H1 (cell line): ENCODE data around the gene LNPK. TPM values are rescaled to one million over a fixed set of nuclear protein-coding genes. Genes with fewer than 3 reads are reported as not detected.

ENCODE experiments used
- CTCF ChIA-PET: fragments of 300-600 bp; sonication (Branson Sonifier 250); formaldehyde crosslinking; loops from one replicate; lab custom pipeline; 2021; ENCODE audit not compliant: partially characterized antibody; lab: Charles Lee
- POLR2A ChIA-PET: fragments of 300-600 bp; sonication (Branson Sonifier 250); formaldehyde crosslinking; loops from one replicate; lab custom pipeline; 2021; ENCODE audit warnings: inconsistent platforms; ENCODE audit not compliant: partially characterized antibody; lab: Charles Lee
- DNase-seq, 2 experiments: peaks; one replicate each; pipeline versions ENCODE4 v3.0.0 to v3.0.0-alpha.2; 2010 to 2022; ENCODE audit warnings: low spot score in 2 of 2, low read depth in 1 of 2, mixed read lengths in 1 of 2
- FAIRE-seq: peaks from 2 replicates; lab custom pipeline; 2011; peaks lifted over from hg19 to GRCh38; lab: Jason Lieb, UNC
- H2AFZ ChIP-seq: 2 replicates; pipeline ENCODE4 v1.8.1; 2012; ENCODE audit warnings: low read length, inconsistent platforms
- H2AK5ac ChIP-seq: 2 replicates; pipeline ENCODE4 v1.6.1; 2013; ENCODE audit warnings: low read depth, low read length
- H2BK120ac ChIP-seq: replicated peaks from 2 replicates; pipeline ENCODE3; 2013; ENCODE audit warnings: low read depth, low read length, inconsistent platforms
- H2BK12ac ChIP-seq: 2 replicates; pipeline ENCODE4 v1.6.1; 2013; ENCODE audit warnings: low read depth, low read length
- H2BK15ac ChIP-seq: 2 replicates; pipeline ENCODE4 v1.6.1; 2013; ENCODE audit warnings: low read length
- H2BK20ac ChIP-seq: 2 replicates; pipeline ENCODE4 v1.6.1; 2013; ENCODE audit warnings: low read length
- H2BK5ac ChIP-seq: 2 replicates; pipeline ENCODE4 v1.6.1; 2013; ENCODE audit warnings: low read depth, low read length
- H3K14ac ChIP-seq: 2 replicates; pipeline ENCODE4 v1.6.1; 2013; ENCODE audit warnings: inconsistent platforms; ENCODE audit not compliant: insufficient read length
- H3K18ac ChIP-seq: 2 replicates; pipeline ENCODE4 v1.6.1; 2013; ENCODE audit warnings: low read length; ENCODE audit errors: extremely low read depth
- H3K23ac ChIP-seq: 2 replicates; pipeline ENCODE4 v1.6.1; 2013; ENCODE audit warnings: inconsistent platforms; ENCODE audit not compliant: insufficient read length
- H3K23me2 ChIP-seq: 2 replicates; pipeline ENCODE4 v1.6.1; 2013; ENCODE audit warnings: low read depth, low read length
- H3K27ac ChIP-seq: 2 replicates; pipeline ENCODE4 v1.6.1; 2011; ENCODE audit warnings: low read depth, low read length, inconsistent platforms
- H3K27me3 ChIP-seq, 4 experiments: replicated peaks in 1 of 4; 1 replicate in 1 of 4; 2 replicates in 3 of 4; pipeline versions ENCODE4 v1.6.1 to v1.8.1; 2011 to 2013; ENCODE audit warnings: low read length in 3 of 4, mild to moderate bottlenecking in 3 of 4, inconsistent platforms in 2 of 4, mixed read lengths in 2 of 4, moderate library complexity in 1 of 4; ENCODE audit not compliant: control insufficient read depth in 3 of 4, insufficient read depth in 3 of 4; ENCODE audit errors: extremely low read depth in 1 of 4
- H3K36me3 ChIP-seq, 4 experiments: 2 replicates each; pipeline versions ENCODE4 v1.6.1 to v1.8.1; 2011 to 2013; ENCODE audit warnings: mild to moderate bottlenecking in 4 of 4, low read length in 3 of 4, moderate library complexity in 2 of 4, control low read depth in 1 of 4, inconsistent platforms in 1 of 4; ENCODE audit not compliant: insufficient read depth in 4 of 4, control insufficient read depth in 2 of 4
- H3K4ac ChIP-seq: replicated peaks from 2 replicates; pipeline ENCODE3; 2013; ENCODE audit warnings: low read length, low read depth, mixed read lengths, inconsistent platforms; ENCODE audit not compliant: insufficient read length
- H3K4me1 ChIP-seq, 4 experiments: replicated peaks in 1 of 4; 1 replicate in 1 of 4; 2 replicates in 3 of 4; pipeline versions ENCODE4 v1.6.1 to v1.8.1; 2011 to 2013; ENCODE audit warnings: low read length in 3 of 4, inconsistent platforms in 2 of 4, mixed read lengths in 1 of 4; ENCODE audit not compliant: insufficient read depth in 4 of 4, control insufficient read depth in 3 of 4
- H3K4me2 ChIP-seq, 2 experiments: 2 replicates each; pipeline versions ENCODE4 v1.6.1 to v1.8.1; 2011 to 2013; ENCODE audit warnings: low read depth in 2 of 2, low read length in 2 of 2, control low read depth in 1 of 2, inconsistent platforms in 1 of 2, mild to moderate bottlenecking in 1 of 2; ENCODE audit not compliant: insufficient read depth in 1 of 2
- H3K4me3 ChIP-seq, 4 experiments: fragments of 200-600, 300-600 bp in 1 of 4; sonication (generic), shearing (Covaris generic), sonication (Bioruptor Twin) in 1 of 4; 2 replicates each; pipeline versions ENCODE4 v1.5.1 to v1.8.1; 2011 to 2016; ENCODE audit warnings: low read length in 4 of 4, low read depth in 3 of 4, control low read depth in 2 of 4, inconsistent platforms in 2 of 4, mild to moderate bottlenecking in 2 of 4, mixed read lengths in 1 of 4, moderate library complexity in 1 of 4; ENCODE audit not compliant: insufficient read depth in 2 of 4; ENCODE audit errors: extremely low read depth in 1 of 4
- H3K56ac ChIP-seq: replicated peaks from 2 replicates; pipeline ENCODE3; 2013; ENCODE audit warnings: low read depth, mild to moderate bottlenecking, mixed read lengths, low read length, inconsistent platforms; ENCODE audit not compliant: insufficient read length
- H3K79me1 ChIP-seq: 2 replicates; pipeline ENCODE4 v1.6.1; 2013; ENCODE audit warnings: low read depth, low read length, control low read depth
- H3K79me2 ChIP-seq, 2 experiments: 2 replicates each; pipeline versions ENCODE4 v1.6.1 to v1.8.1; 2012 to 2013; ENCODE audit warnings: low read length in 2 of 2, mild to moderate bottlenecking in 2 of 2, inconsistent platforms in 1 of 2; ENCODE audit not compliant: insufficient read depth in 2 of 2, control insufficient read depth in 1 of 2
- H3K9ac ChIP-seq, 4 experiments: replicated peaks in 1 of 4; 1 replicate in 1 of 4; 2 replicates in 3 of 4; pipeline versions ENCODE4 v1.6.1 to v1.8.1; 2011 to 2013; ENCODE audit warnings: low read depth in 3 of 4, low read length in 3 of 4, control low read depth in 2 of 4, mild to moderate bottlenecking in 2 of 4, moderate library complexity in 2 of 4, inconsistent platforms in 1 of 4; ENCODE audit errors: extremely low read depth in 1 of 4
- H3K9me3 ChIP-seq, 2 experiments: 2 replicates each; pipeline versions ENCODE4 v1.6.1 to v1.8.1; 2012 to 2013; ENCODE audit warnings: mild to moderate bottlenecking in 2 of 2, moderate library complexity in 2 of 2, control low read depth in 1 of 2, inconsistent platforms in 1 of 2, low read depth in 1 of 2, low read length in 1 of 2, mixed read lengths in 1 of 2; ENCODE audit not compliant: insufficient read depth in 2 of 2
- H4K20me1 ChIP-seq, 2 experiments: replicated peaks in 1 of 2; 2 replicates each; pipeline versions ENCODE3 to v1.8.1; 2011 to 2013; ENCODE audit warnings: inconsistent platforms in 2 of 2, low read length in 2 of 2, mild to moderate bottlenecking in 1 of 2; ENCODE audit not compliant: insufficient read depth in 2 of 2, control insufficient read depth in 1 of 2
- H4K5ac ChIP-seq: 2 replicates; pipeline ENCODE4 v1.6.1; 2013; ENCODE audit warnings: low read length, low read depth, mixed read lengths, inconsistent platforms; ENCODE audit not compliant: insufficient read length
- H4K8ac ChIP-seq: 2 replicates; pipeline ENCODE4 v1.8.0; 2013; ENCODE audit warnings: mild to moderate bottlenecking, moderate library complexity, low read length, inconsistent platforms; ENCODE audit not compliant: insufficient read depth; ENCODE audit errors: extremely low read depth
- H4K91ac ChIP-seq: replicated peaks from 2 replicates; pipeline ENCODE3; 2013; ENCODE audit warnings: low read length, mixed read lengths, inconsistent platforms; ENCODE audit not compliant: insufficient read length
- BCL11A ChIP-seq, 2 experiments: IDR thresholded peaks; one replicate each; pipeline ENCODE4 v1.6.1; 2011; ENCODE audit warnings: low read depth in 2 of 2, low read length in 2 of 2, mild to moderate bottlenecking in 2 of 2
- CEBPB ChIP-seq: IDR thresholded peaks from 2 replicates; pipeline ENCODE4 v1.6.1; 2012; ENCODE audit warnings: low read depth, low read length
- CTBP2 ChIP-seq: IDR thresholded peaks from 2 replicates; pipeline ENCODE4 v1.7.0; 2011; ENCODE audit warnings: borderline replicate concordance, mild to moderate bottlenecking, moderate library complexity, mixed read lengths, low read length; ENCODE audit not compliant: insufficient read depth, insufficient read length
- EP300 ChIP-seq, 2 experiments: IDR thresholded peaks; 1 replicate in 1 of 2; 2 replicates in 1 of 2; pipeline ENCODE4 v1.6.1; 2011 to 2012; ENCODE audit warnings: low read depth in 2 of 2, low read length in 2 of 2, mild to moderate bottlenecking in 2 of 2, borderline replicate concordance in 1 of 2, inconsistent platforms in 1 of 2, moderate library complexity in 1 of 2
- FOSL1 ChIP-seq: IDR thresholded peaks from 2 replicates; pipeline ENCODE4 v1.6.1; 2011; ENCODE audit warnings: mild to moderate bottlenecking, low read depth, low read length, moderate library complexity; ENCODE audit not compliant: insufficient read depth
- JUND ChIP-seq: IDR thresholded peaks from 2 replicates; pipeline ENCODE4 v1.6.1; 2011; ENCODE audit warnings: mild to moderate bottlenecking, improper control_type of control experiment, low read length
- KDM4A ChIP-seq: IDR thresholded peaks from one replicate; pipeline ENCODE4 v1.7.1; 2012; ENCODE audit warnings: low read depth, mild to moderate bottlenecking, moderate library complexity, low read length, inconsistent platforms; ENCODE audit not compliant: severe bottlenecking
- NRF1 ChIP-seq: IDR thresholded peaks from 2 replicates; pipeline ENCODE4 v1.6.1; 2011; ENCODE audit warnings: mild to moderate bottlenecking, low read depth, low read length, improper control_type of control experiment
- PHF8 ChIP-seq: fragments of 200-600 bp; sonication (generic); conservative IDR thresholded peaks from 2 replicates; pipeline ENCODE4 v1.7.1; 2012; ENCODE audit warnings: low read depth, mild to moderate bottlenecking, inconsistent platforms, low read length, moderate library complexity
- SUZ12 ChIP-seq: fragments of 200-600 bp; sonication (generic); IDR thresholded peaks from 2 replicates; pipeline ENCODE4 v1.6.1; 2012; ENCODE audit warnings: mild to moderate bottlenecking, inconsistent platforms, low read length, moderate library complexity, mixed read lengths
- TBP ChIP-seq: IDR thresholded peaks from 2 replicates; pipeline ENCODE4 v1.6.1; 2011; ENCODE audit warnings: low read depth, low read length, improper control_type of control experiment
- ZNF274 ChIP-seq: IDR thresholded peaks from 2 replicates; pipeline ENCODE4 v1.7.0; 2012; ENCODE audit warnings: low read length, borderline replicate concordance; ENCODE audit errors: extremely low read depth
- WGBS, 2 experiments: shearing (Covaris generic) in 1 of 2; methylation state at CpG; one replicate each; pipeline versions ENCODE4 v1.1.6 to v1.1.7; 2013 to 2015; ENCODE audit warnings: low lambda C conversion rate in 2 of 2, mixed read lengths in 2 of 2, inconsistent platforms in 1 of 2, low coverage in 1 of 2, missing lambda C conversion rate in 1 of 2; ENCODE audit not compliant: insufficient replicate concordance in 2 of 2, insufficient coverage in 1 of 2, insufficient read length in 1 of 2; ENCODE audit errors: extremely low coverage in 1 of 2, missing lambda C conversion rate in 1 of 2; 5-methylcytosine and 5-hydroxymethylcytosine counted together
- polyA plus RNA-seq, 7 experiments: library from polyadenylated mRNA; depleted of rRNA in 3 of 7; stranded (reverse) in 5 of 7; unstranded in 2 of 7; fragments of >200 nt in 5 of 7; fragments of 200-250 nt in 2 of 7; gene quantifications; 1 replicate in 5 of 7; 2 replicates in 1 of 7; 4 replicates in 1 of 7; pipeline versions ENCODE4 v1.2.1 to v1.2.3, GENCODE V29; 2011 to 2013; ENCODE audit warnings: missing spikeins in 2 of 7, mixed read lengths in 2 of 7
- total RNA-seq: library from RNA; stranded (reverse); fragmentation: NEBNext Ultra II Directional; extraction: Animal tissue kit (Norgen Biotek cat#: 25700); gene quantifications from 2 replicates; pipeline ENCODE4 v1.2.1, GENCODE V29; 2021
- TF ChIP-seq, protein P1 (sequence below): IDR thresholded peaks from 2 replicates; pipeline ENCODE4 v1.6.1; 2011; ENCODE audit warnings: low read length, improper control_type of control experiment

The LNPK gene
- total and polyA plus RNA-seq, 2 of the 8 experiments (the other 6 are each of a cell fraction or from before 2014, with no cell fraction given), result 3.1 to 10.3 TPM

DNA sequence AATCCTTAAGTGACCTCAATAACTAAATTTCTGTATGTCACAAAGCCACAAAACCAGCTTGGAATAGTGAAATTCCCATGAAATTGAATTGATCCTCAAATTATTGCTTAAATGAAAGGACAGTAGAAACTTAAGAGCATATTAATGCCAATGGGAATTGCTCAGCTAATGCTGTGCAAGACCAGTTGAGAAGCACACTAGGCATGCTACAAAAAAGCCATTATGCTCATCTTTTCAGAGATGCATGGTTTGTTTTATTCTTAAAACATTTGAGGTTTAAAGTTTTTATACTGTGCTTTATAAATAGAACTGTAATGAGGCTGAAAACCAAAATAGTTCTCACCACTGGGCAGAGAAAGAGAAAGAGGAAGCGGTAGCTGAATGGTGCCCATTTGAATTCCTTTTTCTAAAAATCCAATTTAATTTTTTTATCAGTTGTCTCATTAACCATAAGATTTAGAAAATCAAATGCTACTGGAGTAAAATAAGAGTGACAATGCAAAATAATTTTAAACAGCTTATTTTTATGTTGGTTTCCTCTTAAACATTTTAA is 98.6 kb downstream of the LNPK start:
- no peak for FAIRE-seq
- DNase-seq, result no peak
- TF ChIP-seq CTBP2 (no peak), BCL11A (IDR thresholded peaks at IDR 0.05; ENCODE audit: low read depth in 2 of 2, low read length in 2 of 2) (no peak), NRF1 (no peak), KDM4A (no peak), EP300 (IDR thresholded peaks at IDR 0.05; ENCODE audit: borderline replicate concordance in 1 of 2, low read depth in 2 of 2, low read length in 2 of 2) (no peak), PHF8 (no peak), CEBPB (no peak), ZNF274 (no peak), JUND (no peak), SUZ12 (no peak), TBP (no peak), FOSL1 (no peak)
- TF ChIP-seq, protein P1, sequence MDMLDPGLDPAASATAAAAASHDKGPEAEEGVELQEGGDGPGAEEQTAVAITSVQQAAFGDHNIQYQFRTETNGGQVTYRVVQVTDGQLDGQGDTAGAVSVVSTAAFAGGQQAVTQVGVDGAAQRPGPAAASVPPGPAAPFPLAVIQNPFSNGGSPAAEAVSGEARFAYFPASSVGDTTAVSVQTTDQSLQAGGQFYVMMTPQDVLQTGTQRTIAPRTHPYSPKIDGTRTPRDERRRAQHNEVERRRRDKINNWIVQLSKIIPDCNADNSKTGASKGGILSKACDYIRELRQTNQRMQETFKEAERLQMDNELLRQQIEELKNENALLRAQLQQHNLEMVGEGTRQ, result no peak

More for the DNA sequence above, 98.6 kb downstream of the LNPK start:
- Histone ChIP-seq H3K4me3 (no peak overlapping the region), H2AFZ (no peak overlapping the region), H2BK15ac (no peak overlapping the region), H3K4ac (no peak overlapping the region), H3K14ac (no peak overlapping the region), H4K20me1 (no peaks in the 10 kb centered on the region), H3K56ac (no peak overlapping the region), H3K36me3 (no peaks in the 10 kb centered on the region), H4K5ac (no peak overlapping the region), H2BK12ac (no peak overlapping the region), H3K18ac (no peak overlapping the region), H3K23ac (no peak overlapping the region), H2BK120ac (no peak overlapping the region), H3K79me1 (no peaks in the 10 kb centered on the region), H2BK20ac (no peak overlapping the region), H4K91ac (no peak overlapping the region), H4K8ac (no peak overlapping the region), H3K9ac (no peak overlapping the region), H2BK5ac (no peak overlapping the region), H2AK5ac (no peak overlapping the region), H3K79me2 (no peaks in the 10 kb centered on the region), H3K27me3 (no peaks in the 10 kb centered on the region), H3K4me1 (no peaks in the 10 kb centered on the region), H3K9me3 (no peaks in the 10 kb centered on the region), H3K23me2 (0 out of 2 replicates have a peak, but pooled peaks cover 2% of the 10 kb centered on the region), H3K4me2 (no peak overlapping the region), H3K27ac (no peak overlapping the region)
- WGBS, 2 experiments, result 100% methylated on average over 1 of the region's 1 CpG; no CpG with 5 or more reads in 1 of the 2 experiments
- CTCF ChIA-PET, result no interaction called here
- POLR2A ChIA-PET, result no interaction called here
